Ishikawa (cell line): ENCODE results near the gene FFAR3.

Experiments
- CEBPB ChIP-seq: IDR thresholded peaks from 2 replicates; pipeline ENCODE4 v1.6.1; 2012
- CREB1 ChIP-seq: IDR thresholded peaks from 2 replicates; pipeline ENCODE4 v1.6.1; 2012; ENCODE audit warnings: low read depth
- EGR1 ChIP-seq: IDR thresholded peaks from 2 replicates; pipeline ENCODE4 v1.6.1; 2012
- EP300 ChIP-seq: IDR thresholded peaks from 2 replicates; pipeline ENCODE4 v1.6.1; 2012; ENCODE audit warnings: borderline replicate concordance
- FOXM1 ChIP-seq: IDR thresholded peaks from 2 replicates; pipeline ENCODE4 v1.6.1; 2012; ENCODE audit warnings: low read depth, borderline replicate concordance
- MAX ChIP-seq: IDR thresholded peaks from 2 replicates; pipeline ENCODE4 v1.6.1; 2012
- NFIC ChIP-seq: IDR thresholded peaks from 2 replicates; pipeline ENCODE4 v1.6.1; 2012
- RAD21 ChIP-seq: IDR thresholded peaks from 2 replicates; pipeline ENCODE4 v1.6.1; 2012; ENCODE audit warnings: low read depth
- TAF1 ChIP-seq: IDR thresholded peaks from 2 replicates; pipeline ENCODE4 v1.6.1; 2012; ENCODE audit warnings: low read depth, mild to moderate bottlenecking
- TEAD4 ChIP-seq: IDR thresholded peaks from 2 replicates; pipeline ENCODE4 v1.6.1; 2012
- USF1 ChIP-seq: IDR thresholded peaks from 2 replicates; pipeline ENCODE4 v1.6.1; 2012
- YY1 ChIP-seq: IDR thresholded peaks from 2 replicates; pipeline ENCODE4 v1.6.1; 2012; ENCODE audit warnings: low read depth
- ZBTB7A ChIP-seq: IDR thresholded peaks from 2 replicates; pipeline ENCODE4 v1.6.1; 2012; ENCODE audit warnings: low read depth

FFAR3 gene

GRCh38 chr19:35409191-35409590 lies 50.9 kb downstream of the FFAR3 start:
- no peak for TF ChIP-seq YY1
- TF ChIP-seq RAD21: no peak
- no peak for TF ChIP-seq TAF1
- TF ChIP-seq CREB1: no peak
- no peak for TF ChIP-seq EP300
- no peak for TF ChIP-seq EGR1
- no peak for TF ChIP-seq MAX
- TF ChIP-seq USF1: no peak
- no peak for TF ChIP-seq FOXM1
- TF ChIP-seq CEBPB: no peak
- no peak for TF ChIP-seq TEAD4
- no peak for TF ChIP-seq NFIC
- no peak for TF ChIP-seq ZBTB7A
